ENCODE data around the gene HSPA4.
A peak's percentile ranks its signal among the peaks of the same experiment; 100 is the strongest.
"Not testable (repeated sequence)": the region's sequence is repeated elsewhere in the genome, so short reads cannot be mapped to it uniquely, and the experiment has no call there.

HSPA4 gene

DNA sequence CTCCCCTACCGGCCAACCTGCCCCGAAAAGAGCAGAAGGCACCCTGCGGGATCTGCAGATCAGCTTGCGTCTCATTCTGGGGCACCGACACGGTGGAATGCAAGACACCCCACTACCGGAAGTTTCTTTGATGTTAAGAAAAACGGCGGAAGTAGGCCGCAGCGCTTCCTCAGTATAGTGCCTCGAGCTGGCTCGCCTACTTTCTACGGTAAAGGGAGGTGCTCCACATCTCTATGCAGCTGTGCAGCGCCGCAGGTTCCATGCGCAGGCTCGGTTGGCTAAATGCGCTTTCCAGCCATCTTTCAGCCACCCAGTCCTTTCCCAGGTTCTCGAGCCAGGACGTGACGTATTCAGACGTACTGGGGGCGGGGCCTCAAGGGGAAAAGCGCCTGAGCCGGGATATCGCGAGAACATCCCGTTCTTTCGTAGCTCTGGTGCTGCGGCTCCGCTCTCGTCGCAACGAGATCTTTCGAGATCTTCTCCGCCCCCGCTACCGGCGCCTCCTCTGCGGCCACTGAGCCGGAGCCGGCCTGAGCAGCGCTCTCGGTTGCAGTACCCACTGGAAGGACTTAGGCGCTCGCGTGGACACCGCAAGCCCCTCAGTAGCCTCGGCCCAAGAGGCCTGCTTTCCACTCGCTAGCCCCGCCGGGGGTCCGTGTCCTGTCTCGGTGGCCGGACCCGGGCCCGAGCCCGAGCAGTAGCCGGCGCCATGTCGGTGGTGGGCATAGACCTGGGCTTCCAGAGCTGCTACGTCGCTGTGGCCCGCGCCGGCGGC, at the start of gene HSPA4:
HSPA4 (plus strand) TSS at position 472 of the 775 bp plus-strand sequence; CDS start at position 710, 238 bp downstream.
- H3K4me3 ChIP-seq: peak within 1 kb of the TSS; percentile 98
- H3K27ac ChIP-seq: peak within 1 kb of the TSS; percentile 92 to 99
- peak; percentile 98 for DNase-seq (ENCODE audit: low spot score)
- TF ChIP-seq, protein P1, sequence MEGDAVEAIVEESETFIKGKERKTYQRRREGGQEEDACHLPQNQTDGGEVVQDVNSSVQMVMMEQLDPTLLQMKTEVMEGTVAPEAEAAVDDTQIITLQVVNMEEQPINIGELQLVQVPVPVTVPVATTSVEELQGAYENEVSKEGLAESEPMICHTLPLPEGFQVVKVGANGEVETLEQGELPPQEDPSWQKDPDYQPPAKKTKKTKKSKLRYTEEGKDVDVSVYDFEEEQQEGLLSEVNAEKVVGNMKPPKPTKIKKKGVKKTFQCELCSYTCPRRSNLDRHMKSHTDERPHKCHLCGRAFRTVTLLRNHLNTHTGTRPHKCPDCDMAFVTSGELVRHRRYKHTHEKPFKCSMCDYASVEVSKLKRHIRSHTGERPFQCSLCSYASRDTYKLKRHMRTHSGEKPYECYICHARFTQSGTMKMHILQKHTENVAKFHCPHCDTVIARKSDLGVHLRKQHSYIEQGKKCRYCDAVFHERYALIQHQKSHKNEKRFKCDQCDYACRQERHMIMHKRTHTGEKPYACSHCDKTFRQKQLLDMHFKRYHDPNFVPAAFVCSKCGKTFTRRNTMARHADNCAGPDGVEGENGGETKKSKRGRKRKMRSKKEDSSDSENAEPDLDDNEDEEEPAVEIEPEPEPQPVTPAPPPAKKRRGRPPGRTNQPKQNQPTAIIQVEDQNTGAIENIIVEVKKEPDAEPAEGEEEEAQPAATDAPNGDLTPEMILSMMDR (IDR thresholded peaks at IDR 0.05): no peak

DNA sequence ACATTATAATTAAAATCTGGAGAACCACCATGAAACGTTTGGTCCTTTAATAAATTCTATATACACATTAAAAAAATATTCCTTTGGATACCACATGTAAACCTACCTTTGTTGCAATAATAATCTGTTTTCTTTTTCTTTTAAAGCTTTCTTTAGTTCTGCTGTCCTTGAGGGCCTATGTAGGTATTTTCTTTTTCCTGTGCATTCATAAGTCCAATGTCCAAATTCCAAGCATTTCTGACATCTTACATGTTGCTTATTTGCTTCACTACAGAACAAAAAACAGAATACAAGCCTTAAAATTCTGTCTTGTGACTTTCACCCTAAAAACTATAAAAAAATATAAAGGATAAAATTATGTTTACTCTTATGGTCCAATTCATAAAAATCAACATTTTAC, 45.2 kb upstream of the HSPA4 start:
- H3K4me3 ChIP-seq: no peak overlapping the region
- DNase-seq (ENCODE audit: low spot score): no peak
- TF ChIP-seq, protein P1 (IDR thresholded peaks at IDR 0.05): no peak
- no peak overlapping the region for H3K27ac ChIP-seq

DNA sequence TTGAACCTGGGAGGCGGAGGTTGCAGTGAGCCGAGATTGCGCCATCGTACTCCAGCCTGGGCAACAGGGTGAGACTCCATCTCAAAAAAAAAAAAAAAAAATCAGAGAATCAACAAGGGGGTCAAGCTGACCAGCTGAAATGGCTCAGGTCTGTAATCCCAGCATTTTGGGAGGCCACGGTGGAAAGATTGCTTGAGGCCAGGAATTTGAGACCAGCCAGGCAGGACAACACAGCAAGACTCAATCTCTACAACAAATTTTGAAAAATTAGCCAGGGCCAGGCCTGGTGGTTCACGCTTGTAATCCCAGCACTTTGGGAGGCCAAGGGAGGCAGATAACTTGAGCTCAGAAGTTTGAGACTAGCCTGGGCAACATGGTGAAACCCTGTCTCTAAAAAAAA, 43.4 kb upstream of the HSPA4 start:
- DNase-seq (ENCODE audit: low spot score); H3K4me3 ChIP-seq; H3K27ac ChIP-seq: not testable (repeated sequence)

DNA sequence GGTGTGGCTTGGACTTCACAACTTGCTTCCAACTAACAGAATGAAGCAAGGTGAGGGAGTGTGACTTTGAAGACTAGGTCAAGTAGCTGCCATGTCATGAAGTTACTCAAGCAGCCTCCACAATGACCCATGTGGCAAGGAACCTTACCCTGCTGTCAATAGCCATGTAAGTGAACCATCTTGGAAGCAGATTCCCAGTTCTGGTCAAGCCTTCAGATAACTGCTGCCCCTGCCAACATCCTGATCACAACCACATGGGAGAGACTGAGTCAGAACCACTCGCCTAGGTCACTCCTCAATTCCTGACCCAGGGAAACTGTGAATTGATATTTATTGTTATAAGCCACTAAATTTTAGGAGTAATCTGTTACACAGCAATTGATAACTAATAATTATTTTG, 36.3 kb upstream of the HSPA4 start:
- Histone ChIP-seq H3K27ac (no peak overlapping the region), H3K4me3 (no peak overlapping the region)
- no peak for DNase-seq (ENCODE audit: low spot score)
- TF ChIP-seq, protein P1 (IDR thresholded peaks at IDR 0.05): no peak

DNA sequence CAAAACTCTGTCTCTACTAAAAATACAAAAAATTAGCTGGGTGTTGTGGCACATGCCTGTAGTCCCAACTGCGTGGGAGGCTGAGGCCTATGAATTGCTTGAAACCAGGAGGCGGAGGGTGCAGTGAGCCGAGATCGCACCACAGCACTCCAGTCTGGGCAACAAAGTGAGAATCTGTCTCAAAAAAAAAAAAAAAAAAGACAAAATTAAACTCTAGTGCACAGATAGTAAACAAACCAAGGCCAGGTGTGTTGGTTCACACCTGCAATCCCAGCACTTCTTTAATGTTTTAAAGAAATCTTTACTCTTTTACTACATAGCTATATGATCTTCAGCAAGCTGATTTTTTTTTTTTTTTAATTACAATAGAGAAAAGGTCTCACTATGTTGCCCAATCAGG, 33.8 kb upstream of the HSPA4 start:
- Histone ChIP-seq H3K27ac (no peak overlapping the region), H3K4me3 (no peak overlapping the region)
- DNase-seq (ENCODE audit: low spot score): no peak
- TF ChIP-seq, protein P1 (IDR thresholded peaks at IDR 0.05): no peak

DNA sequence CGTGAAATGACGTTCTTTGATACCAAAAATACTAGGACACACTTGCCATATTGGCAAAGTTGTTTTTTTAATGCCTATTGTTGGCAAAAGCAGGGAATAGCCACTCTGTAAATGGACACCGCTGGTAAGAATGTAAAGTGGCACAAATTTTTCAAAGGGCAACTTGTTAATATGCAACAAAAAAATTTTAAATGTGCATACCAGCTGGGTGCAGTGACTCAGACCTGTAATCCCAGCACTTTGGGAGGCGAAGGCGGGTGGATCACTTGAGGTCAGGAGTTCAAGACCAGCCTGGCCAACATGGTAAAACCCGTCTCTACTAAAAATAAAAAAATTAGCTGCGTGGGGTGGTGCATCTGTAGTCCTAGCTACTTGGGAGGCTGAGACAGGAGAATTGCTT, 32.3 kb upstream of the HSPA4 start:
- DNase-seq (ENCODE audit: low spot score); H3K27ac ChIP-seq; H3K4me3 ChIP-seq: not testable (repeated sequence)

DNA sequence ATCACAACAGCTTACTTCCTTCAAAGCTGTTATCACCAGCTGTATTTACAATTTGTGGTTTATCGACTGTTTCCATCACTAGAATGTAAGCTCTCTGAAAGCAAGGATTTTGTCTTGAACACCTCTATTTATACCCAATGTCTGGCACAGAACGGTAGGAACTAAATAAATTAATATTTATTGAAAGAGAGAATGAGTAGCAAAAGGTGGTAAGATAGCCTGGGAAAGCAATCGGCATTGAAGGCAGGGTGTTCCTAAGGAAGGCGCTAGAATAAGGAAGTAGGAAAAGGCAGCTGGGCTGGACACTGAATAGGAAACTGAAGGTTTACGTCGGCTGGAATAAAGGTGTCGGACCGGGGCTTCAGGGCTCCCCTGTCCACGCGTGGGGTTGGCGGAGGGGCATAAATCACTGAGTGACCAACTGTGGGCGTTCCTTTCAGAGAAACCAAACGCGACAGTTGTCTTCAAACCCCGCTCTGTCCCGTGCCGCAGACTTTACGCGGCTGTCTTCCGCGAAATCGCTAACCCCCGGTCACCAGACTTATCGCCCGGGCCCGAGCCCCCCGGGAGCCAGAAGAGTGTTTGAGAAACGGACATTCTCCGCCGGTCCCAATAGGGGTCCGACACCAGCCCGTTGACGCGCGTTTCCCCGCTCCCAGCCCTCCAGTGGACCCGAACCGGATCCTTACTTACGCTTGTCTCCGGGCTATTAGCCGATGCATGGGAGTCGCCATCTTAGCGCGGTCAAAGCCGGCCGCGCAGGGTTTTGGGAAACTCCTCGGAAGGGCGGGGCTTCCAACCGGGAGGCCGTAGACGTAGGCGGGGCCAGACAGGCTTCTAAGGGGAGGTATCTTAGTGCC, 25.8 kb upstream of the HSPA4 start, which contains the start of gene ZCCHC10:
ZCCHC10 (minus strand) TSS at position 746 of the 860 bp plus-strand sequence; CDS start at position 734, 12 bp downstream.
- peak; percentile 95 for DNase-seq (ENCODE audit: low spot score)
- Histone ChIP-seq H3K4me3 (peak within 1 kb of the TSS; percentile 86), H3K27ac (peak within 1 kb of the TSS; percentile 93 to 95)
- TF ChIP-seq, protein P1 (IDR thresholded peaks at IDR 0.05): no peak
